ENCODE data around the gene FAR2. TPM values are rescaled to one million over a fixed set of nuclear protein-coding genes. Genes with fewer than 3 reads are reported as not detected.

The FAR2 gene
- total RNA-seq, 1 donor from 2014 or later, result 15.9 TPM

DNA sequence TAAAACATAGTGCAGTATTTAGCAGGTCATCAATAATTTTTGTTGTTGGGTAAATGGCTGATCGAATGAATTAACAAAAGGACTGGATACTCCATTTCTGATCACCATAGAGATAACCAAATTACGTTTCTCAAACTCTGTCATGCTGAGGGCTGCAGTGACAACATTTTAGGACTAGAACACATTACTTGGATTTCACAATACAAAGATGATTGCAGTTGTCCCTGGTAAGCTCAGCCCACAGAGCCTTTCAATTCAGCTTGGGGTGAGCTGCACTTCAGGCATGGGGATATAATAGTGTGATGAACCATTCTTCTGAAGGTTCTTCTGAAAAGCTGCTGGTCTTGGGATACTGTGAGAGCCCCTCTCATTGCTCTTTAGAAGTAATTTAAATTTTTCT lies 74.3 kb downstream of the FAR2 start:
- no peak overlapping the region for H3K27ac Mint-ChIP-seq
- peaks cover 11% of the 10 kb centered on the region for H3K36me3 Mint-ChIP-seq
- no peak for DNase-seq (ENCODE audit: extremely low spot score, unreplicated experiment)
- TF ChIP-seq, protein P1, sequence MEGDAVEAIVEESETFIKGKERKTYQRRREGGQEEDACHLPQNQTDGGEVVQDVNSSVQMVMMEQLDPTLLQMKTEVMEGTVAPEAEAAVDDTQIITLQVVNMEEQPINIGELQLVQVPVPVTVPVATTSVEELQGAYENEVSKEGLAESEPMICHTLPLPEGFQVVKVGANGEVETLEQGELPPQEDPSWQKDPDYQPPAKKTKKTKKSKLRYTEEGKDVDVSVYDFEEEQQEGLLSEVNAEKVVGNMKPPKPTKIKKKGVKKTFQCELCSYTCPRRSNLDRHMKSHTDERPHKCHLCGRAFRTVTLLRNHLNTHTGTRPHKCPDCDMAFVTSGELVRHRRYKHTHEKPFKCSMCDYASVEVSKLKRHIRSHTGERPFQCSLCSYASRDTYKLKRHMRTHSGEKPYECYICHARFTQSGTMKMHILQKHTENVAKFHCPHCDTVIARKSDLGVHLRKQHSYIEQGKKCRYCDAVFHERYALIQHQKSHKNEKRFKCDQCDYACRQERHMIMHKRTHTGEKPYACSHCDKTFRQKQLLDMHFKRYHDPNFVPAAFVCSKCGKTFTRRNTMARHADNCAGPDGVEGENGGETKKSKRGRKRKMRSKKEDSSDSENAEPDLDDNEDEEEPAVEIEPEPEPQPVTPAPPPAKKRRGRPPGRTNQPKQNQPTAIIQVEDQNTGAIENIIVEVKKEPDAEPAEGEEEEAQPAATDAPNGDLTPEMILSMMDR (conservative IDR thresholded peaks at IDR 0.05), result no peak
- no peaks in the 10 kb centered on the region for H3K27me3 Mint-ChIP-seq
- peaks cover 4% of the 10 kb centered on the region for H3K4me1 Mint-ChIP-seq (ENCODE audit: unreplicated experiment)
- peaks cover 14% of the 10 kb centered on the region for H3K9me3 Mint-ChIP-seq
- no peak overlapping the region for H3K4me3 Mint-ChIP-seq

DNA sequence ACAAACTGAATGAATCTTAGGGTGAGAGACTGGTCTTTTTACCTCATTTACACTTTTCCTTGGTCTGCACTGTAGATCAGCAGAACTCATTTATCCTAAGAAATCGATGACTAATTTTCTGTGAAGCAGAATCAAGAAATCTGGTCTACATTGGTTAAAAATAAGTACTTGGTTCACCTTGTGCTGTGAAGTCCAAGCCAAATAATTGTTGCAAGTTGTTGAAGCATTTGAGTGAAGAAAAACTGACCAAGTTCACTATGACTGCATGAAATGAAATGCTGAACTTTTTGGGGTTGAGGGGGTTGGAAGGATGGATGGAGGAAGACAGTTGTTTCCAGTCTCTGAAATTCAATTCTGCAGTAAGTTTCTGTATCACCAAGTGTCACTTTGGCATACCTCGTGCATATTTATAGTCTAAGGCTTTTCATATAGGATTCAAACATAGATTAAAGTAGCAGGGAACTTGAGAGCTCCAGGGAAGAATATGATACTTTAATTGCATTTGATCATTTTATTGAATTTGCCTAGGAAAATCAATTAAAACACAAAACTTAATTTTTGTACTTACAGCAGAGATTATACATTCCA lies 75.0 kb downstream of the FAR2 start:
- no peak overlapping the region for H3K4me3 Mint-ChIP-seq
- H3K4me1 Mint-ChIP-seq (ENCODE audit: unreplicated experiment), result peaks cover 3% of the 10 kb centered on the region
- H3K27ac Mint-ChIP-seq, result no peak overlapping the region
- no peak for DNase-seq (ENCODE audit: extremely low spot score, unreplicated experiment)
- H3K36me3 Mint-ChIP-seq, result peaks cover 11% of the 10 kb centered on the region
- TF ChIP-seq, protein P1 (conservative IDR thresholded peaks at IDR 0.05), result no peak
- H3K9me3 Mint-ChIP-seq, result peaks cover 14% of the 10 kb centered on the region
- no peaks in the 10 kb centered on the region for H3K27me3 Mint-ChIP-seq

DNA sequence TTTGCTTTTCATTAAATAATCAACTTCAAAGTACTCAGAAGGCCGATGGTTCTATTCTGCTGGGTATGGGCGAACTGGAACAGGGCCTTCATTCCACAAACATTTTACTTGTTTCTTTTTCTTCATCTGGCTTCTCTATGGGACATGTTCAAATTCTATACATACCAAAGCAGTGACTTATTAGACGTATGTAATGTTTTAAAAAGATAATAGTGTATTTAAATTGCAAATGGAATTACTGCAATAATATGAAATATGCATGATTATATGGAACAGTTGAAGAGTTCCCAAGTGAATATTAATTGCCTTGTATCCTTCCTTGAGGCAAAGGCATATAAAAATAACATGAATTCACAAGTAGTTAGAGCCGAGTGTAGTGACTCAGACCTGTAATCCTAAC lies 75.5 kb downstream of the FAR2 start:
- H3K27ac Mint-ChIP-seq, result no peak overlapping the region
- H3K27me3 Mint-ChIP-seq, result no peaks in the 10 kb centered on the region
- peaks cover 14% of the 10 kb centered on the region for H3K9me3 Mint-ChIP-seq
- no peak for DNase-seq (ENCODE audit: extremely low spot score, unreplicated experiment)
- peaks cover 11% of the 10 kb centered on the region for H3K36me3 Mint-ChIP-seq
- no peak overlapping the region for H3K4me3 Mint-ChIP-seq
- no peaks in the 10 kb centered on the region for H3K4me1 Mint-ChIP-seq (ENCODE audit: unreplicated experiment)
- TF ChIP-seq, protein P1 (conservative IDR thresholded peaks at IDR 0.05), result no peak

DNA sequence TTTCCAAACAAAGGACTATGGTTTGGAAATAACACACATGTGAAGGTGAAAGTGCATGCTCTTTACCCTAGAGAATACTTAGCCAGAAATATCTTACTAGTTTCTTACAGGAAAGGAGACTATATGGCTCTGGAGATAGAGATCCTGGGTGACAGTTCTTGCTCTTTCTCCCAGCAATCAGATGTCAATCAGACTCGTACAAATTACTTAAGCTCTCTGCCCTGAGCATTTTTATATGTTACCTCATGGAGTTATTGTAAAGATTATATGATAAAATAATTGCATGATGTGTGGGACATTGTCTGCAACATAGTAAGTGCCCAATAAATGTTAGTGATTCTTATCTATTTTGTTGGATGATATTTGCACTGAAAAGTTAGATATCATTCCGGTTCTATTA lies 76.8 kb downstream of the FAR2 start:
- TF ChIP-seq, protein P1 (conservative IDR thresholded peaks at IDR 0.05), result no peak
- Mint-ChIP-seq H3K4me1 (ENCODE audit: unreplicated experiment) (no peaks in the 10 kb centered on the region), H3K27ac (no peak overlapping the region), H3K27me3 (no peaks in the 10 kb centered on the region), H3K36me3 (peaks cover 11% of the 10 kb centered on the region), H3K4me3 (no peak overlapping the region), H3K9me3 (peaks cover 11% of the 10 kb centered on the region)
- no peak for DNase-seq (ENCODE audit: extremely low spot score, unreplicated experiment)

DNA sequence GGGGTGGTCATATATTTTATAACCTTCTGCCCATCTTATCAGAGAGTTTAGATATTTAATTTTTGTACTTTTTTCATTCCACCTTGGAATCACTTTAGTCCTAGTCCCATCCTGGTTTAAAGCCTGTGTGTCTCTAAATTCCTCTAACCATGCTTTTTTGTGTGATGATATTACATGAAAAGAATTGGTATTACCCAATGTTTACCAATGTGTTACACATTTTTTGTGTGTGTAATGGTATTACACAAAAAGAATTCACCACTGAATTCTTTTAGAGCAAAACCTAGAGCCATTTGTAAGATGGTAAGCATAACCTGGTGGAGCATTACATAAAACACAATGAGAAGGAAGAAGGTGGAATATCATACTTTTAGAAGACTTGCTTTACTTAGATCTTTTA lies 77.5 kb downstream of the FAR2 start:
- DNase-seq (ENCODE audit: extremely low spot score, unreplicated experiment), result no peak
- Mint-ChIP-seq H3K4me3 (no peak overlapping the region), H3K36me3 (peaks cover 8% of the 10 kb centered on the region), H3K4me1 (ENCODE audit: unreplicated experiment) (no peaks in the 10 kb centered on the region), H3K27me3 (no peaks in the 10 kb centered on the region), H3K27ac (no peak overlapping the region), H3K9me3 (peaks cover 4% of the 10 kb centered on the region)
- TF ChIP-seq, protein P1 (conservative IDR thresholded peaks at IDR 0.05), result no peak

Measured in type B pancreatic cell (in vitro differentiated cells).